ENCODE data around the gene MAPK8.

The MAPK8 gene

GRCh38 chr10:48461623-48462481 is 155.4 kb downstream of the MAPK8 start:
- no peak for TF ChIP-seq CTCF (IDR thresholded peaks at IDR 0.05; ENCODE audit: low read depth, low read length, missing control alignments)
- no peak for DNase-seq
- no peak overlapping the region for H3K27ac ChIP-seq
- in situ Hi-C loops (cut with HindIII; ENCODE audit: low pct_ligation_motif_present, low sequenced_read_pairs) = no loop called here
- H3K36me3 ChIP-seq (replicated peaks) = peaks cover 2% of the 10 kb centered on the region
- H3K4me3 ChIP-seq (ENCODE audit: low read depth, low read length) = no peak overlapping the region
- no peaks in the 10 kb centered on the region for H3K27me3 ChIP-seq (replicated peaks)

GRCh38 chr10:48462482-48463020 is 156.1 kb downstream of the MAPK8 start:
- no peak for TF ChIP-seq CTCF (IDR thresholded peaks at IDR 0.05; ENCODE audit: low read depth, low read length, missing control alignments)
- DNase-seq = no peak
- no peak overlapping the region for H3K4me3 ChIP-seq (ENCODE audit: low read depth, low read length)
- peaks cover 2% of the 10 kb centered on the region for H3K36me3 ChIP-seq (replicated peaks)
- in situ Hi-C loops (cut with HindIII; ENCODE audit: low pct_ligation_motif_present, low sequenced_read_pairs) = no loop called here
- no peak overlapping the region for H3K27ac ChIP-seq
- no peaks in the 10 kb centered on the region for H3K27me3 ChIP-seq (replicated peaks)

GRCh38 chr10:48463318-48464003 is 157.0 kb downstream of the MAPK8 start:
- Histone ChIP-seq H3K4me3 (ENCODE audit: low read depth, low read length) (no peak overlapping the region), H3K27ac (no peak overlapping the region), H3K36me3 (replicated peaks) (peaks cover 2% of the 10 kb centered on the region), H3K27me3 (replicated peaks) (no peaks in the 10 kb centered on the region)
- no peak for TF ChIP-seq CTCF (IDR thresholded peaks at IDR 0.05; ENCODE audit: low read depth, low read length, missing control alignments)
- in situ Hi-C loops (cut with HindIII; ENCODE audit: low pct_ligation_motif_present, low sequenced_read_pairs) = no loop called here
- DNase-seq = no peak

- no peak for DNase-seq
- Histone ChIP-seq H3K27me3 (replicated peaks) (no peaks in the 10 kb centered on the region), H3K36me3 (replicated peaks) (peaks cover 2% of the 10 kb centered on the region), H3K4me3 (ENCODE audit: low read depth, low read length) (no peak overlapping the region), H3K27ac (no peak overlapping the region)
- TF ChIP-seq CTCF (IDR thresholded peaks at IDR 0.05; ENCODE audit: low read depth, low read length, missing control alignments) = no peak
- in situ Hi-C loops (cut with HindIII; ENCODE audit: low pct_ligation_motif_present, low sequenced_read_pairs) = no loop called here
Observed at GRCh38 chr10:48464121-48464870, 157.8 kb downstream of the MAPK8 start.

- Histone ChIP-seq H3K27me3 (replicated peaks) (no peaks in the 10 kb centered on the region), H3K4me3 (ENCODE audit: low read depth, low read length) (no peak overlapping the region), H3K36me3 (replicated peaks) (no peaks in the 10 kb centered on the region), H3K27ac (no peak overlapping the region)
- DNase-seq = no peak
- in situ Hi-C loops (cut with HindIII; ENCODE audit: low pct_ligation_motif_present, low sequenced_read_pairs) = no loop called here
- TF ChIP-seq CTCF (IDR thresholded peaks at IDR 0.05; ENCODE audit: low read depth, low read length, missing control alignments) = no peak
Observed at GRCh38 chr10:48464871-48465736, 158.6 kb downstream of the MAPK8 start.
